Ovary (tissue), 3 donors: ENCODE results near the gene TRAK2.

ENCODE experiments used
- EP300 ChIP-seq: sonication (generic); formaldehyde crosslinking; IDR thresholded peaks from one replicate; pipeline ENCODE4 v1.6.1; 2017; ENCODE audit warnings: antibody characterized with exemption
- POLR2A ChIP-seq: fragments of 450-650 bp; IDR thresholded peaks from one replicate; pipeline ENCODE4 v1.6.1; 2017; ENCODE audit warnings: antibody characterized with exemption, mild to moderate bottlenecking, moderate library complexity
- TF ChIP-seq, protein P1 (sequence below), 3 donors: fragments of 450-650 bp in 2 of 3; fragments of 200-600 bp in 1 of 3; IDR thresholded peaks; one replicate each; pipeline versions ENCODE4 v1.5.1 to v1.8.0; 2016 to 2022; ENCODE audit warnings: antibody characterized with exemption in 3 of 3, mild to moderate bottlenecking in 1 of 3
- donor health status: DM: no; HTN: no; CAD: no.

- TF ChIP-seq, protein P1, sequence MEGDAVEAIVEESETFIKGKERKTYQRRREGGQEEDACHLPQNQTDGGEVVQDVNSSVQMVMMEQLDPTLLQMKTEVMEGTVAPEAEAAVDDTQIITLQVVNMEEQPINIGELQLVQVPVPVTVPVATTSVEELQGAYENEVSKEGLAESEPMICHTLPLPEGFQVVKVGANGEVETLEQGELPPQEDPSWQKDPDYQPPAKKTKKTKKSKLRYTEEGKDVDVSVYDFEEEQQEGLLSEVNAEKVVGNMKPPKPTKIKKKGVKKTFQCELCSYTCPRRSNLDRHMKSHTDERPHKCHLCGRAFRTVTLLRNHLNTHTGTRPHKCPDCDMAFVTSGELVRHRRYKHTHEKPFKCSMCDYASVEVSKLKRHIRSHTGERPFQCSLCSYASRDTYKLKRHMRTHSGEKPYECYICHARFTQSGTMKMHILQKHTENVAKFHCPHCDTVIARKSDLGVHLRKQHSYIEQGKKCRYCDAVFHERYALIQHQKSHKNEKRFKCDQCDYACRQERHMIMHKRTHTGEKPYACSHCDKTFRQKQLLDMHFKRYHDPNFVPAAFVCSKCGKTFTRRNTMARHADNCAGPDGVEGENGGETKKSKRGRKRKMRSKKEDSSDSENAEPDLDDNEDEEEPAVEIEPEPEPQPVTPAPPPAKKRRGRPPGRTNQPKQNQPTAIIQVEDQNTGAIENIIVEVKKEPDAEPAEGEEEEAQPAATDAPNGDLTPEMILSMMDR (IDR thresholded peaks at IDR 0.05): no peak
- TF ChIP-seq POLR2A: no peak
- TF ChIP-seq EP300: no peak
Observed at GRCh38 chr2:201350879-201351278, 100.4 kb downstream of the TRAK2 start.
